Measurements from ENCODE around the gene R3HDM2. TPM values are rescaled to one million over a fixed set of nuclear protein-coding genes. Genes with fewer than 3 reads are reported as not detected.

Gene R3HDM2
- polyA plus RNA-seq, 1 donor from 2014 or later = 19.2 TPM

DNA sequence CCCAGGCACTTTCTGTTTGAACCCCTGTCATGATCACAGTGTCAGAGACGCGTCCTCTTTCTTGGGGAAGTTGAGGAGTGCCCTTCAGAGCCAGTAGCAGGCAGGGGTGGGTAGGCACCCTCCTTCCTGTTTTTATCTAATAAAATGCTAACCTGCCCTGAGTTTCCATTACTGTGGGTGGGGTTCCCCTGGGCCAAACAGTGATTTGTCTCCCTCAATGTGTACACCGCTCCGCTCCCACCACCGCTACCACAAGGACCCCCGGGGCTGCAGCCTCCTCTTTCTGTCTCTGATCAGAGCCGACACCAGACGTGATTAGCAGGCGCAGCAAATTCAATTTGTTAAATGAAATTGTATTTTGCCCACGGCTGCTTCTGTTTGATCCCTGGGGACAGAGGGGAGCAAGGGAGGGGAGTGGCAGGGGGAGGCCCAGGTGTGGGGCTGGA lies 196.2 kb downstream of the R3HDM2 start:
- peaks cover 33 to 49% (median 42%) of the 10 kb centered on the region in 3 donors for H3K4me1 Mint-ChIP-seq
- no peaks in the 10 kb centered on the region for H3K9me3 Mint-ChIP-seq
- peaks cover 27% of the 10 kb centered on the region for H3K27me3 Mint-ChIP-seq
- H3K36me3 Mint-ChIP-seq = peaks cover 8% of the 10 kb centered on the region
- H3K27ac Mint-ChIP-seq = peak overlapping the region; percentile 90 to 96 (median 95)
- peak overlapping the region; percentile 73 to 94 (median 86) for H3K4me3 Mint-ChIP-seq

- H3K27me3 Mint-ChIP-seq = peaks cover 24% of the 10 kb centered on the region
- H3K36me3 Mint-ChIP-seq = peaks cover 8% of the 10 kb centered on the region
- no peaks in the 10 kb centered on the region for H3K9me3 Mint-ChIP-seq
- H3K4me3 Mint-ChIP-seq = peak overlapping the region; percentile 73 to 94 (median 86)
- peaks cover 34 to 52% (median 42%) of the 10 kb centered on the region in 3 donors for H3K4me1 Mint-ChIP-seq
- peak overlapping the region; percentile 90 to 96 (median 95) for H3K27ac Mint-ChIP-seq
Measured at GRCh38 chr12:57234233-57234570, 196.6 kb downstream of the R3HDM2 start.

GRCh38 chr12:57233357-57234232 lies 197.2 kb downstream of the R3HDM2 start:
- peak overlapping the region; percentile 90 to 96 (median 95) for H3K27ac Mint-ChIP-seq
- H3K4me1 Mint-ChIP-seq = peaks cover 36 to 53% (median 42%) of the 10 kb centered on the region in 3 donors
- peak overlapping the region in 3 of 4 donors; percentile 84 to 94 (median 87) for H3K4me3 Mint-ChIP-seq
- H3K36me3 Mint-ChIP-seq = peaks cover 8% of the 10 kb centered on the region
- no peaks in the 10 kb centered on the region for H3K9me3 Mint-ChIP-seq
- H3K27me3 Mint-ChIP-seq = peaks cover 20% of the 10 kb centered on the region

- Mint-ChIP-seq H3K27ac (peak overlapping the region in 1 of 3 donors; percentile 93), H3K27me3 (peaks cover 12% of the 10 kb centered on the region), H3K4me1 (peaks cover 37 to 51% (median 41%) of the 10 kb centered on the region in 3 donors), H3K36me3 (peaks cover 8% of the 10 kb centered on the region), H3K4me3 (peak overlapping the region in 1 of 4 donors; percentile 94), H3K9me3 (no peaks in the 10 kb centered on the region)
Measured at GRCh38 chr12:57232156-57232756, 198.6 kb downstream of the R3HDM2 start.

- peaks cover 8% of the 10 kb centered on the region for H3K27me3 Mint-ChIP-seq
- peak overlapping the region; percentile 25 to 99 (median 96) for H3K4me3 Mint-ChIP-seq
- no peaks in the 10 kb centered on the region for H3K9me3 Mint-ChIP-seq
- H3K36me3 Mint-ChIP-seq = peaks cover 8% of the 10 kb centered on the region
- peak overlapping the region in 1 of 3 donors; percentile 93 for H3K27ac Mint-ChIP-seq
- H3K4me1 Mint-ChIP-seq = peaks cover 35 to 54% (median 43%) of the 10 kb centered on the region in 3 donors
Measured at GRCh38 chr12:57231276-57232021, 199.4 kb downstream of the R3HDM2 start.

GRCh38 chr12:57230381-57231155 lies 200.3 kb downstream of the R3HDM2 start:
- Mint-ChIP-seq H3K4me3 (peak overlapping the region; percentile 93 to 99 (median 96)), H3K9me3 (no peaks in the 10 kb centered on the region), H3K27ac (peak overlapping the region in 2 of 3 donors; percentile 93 to 94), H3K36me3 (peaks cover 8% of the 10 kb centered on the region), H3K4me1 (peaks cover 36 to 54% (median 41%) of the 10 kb centered on the region in 3 donors), H3K27me3 (peaks cover 9% of the 10 kb centered on the region)

GRCh38 chr12:57229634-57230380 lies 201.0 kb downstream of the R3HDM2 start, which contains the start of gene SHMT2:
Gene SHMT2 (plus strand): TSS chr12:57229711. CDS start chr12:57229779, 68 bp downstream.
- H3K27ac Mint-ChIP-seq = peak within 1 kb of the TSS; percentile 93 to 100 (median 94)
- H3K4me1 Mint-ChIP-seq = peaks cover 40 to 54% (median 41%) of the 10 kb centered on the region in 3 donors
- H3K36me3 Mint-ChIP-seq = peaks cover 10% of the 10 kb centered on the region
- H3K27me3 Mint-ChIP-seq = peaks cover 14% of the 10 kb centered on the region
- no peaks in the 10 kb centered on the region for H3K9me3 Mint-ChIP-seq
- peak within 1 kb of the TSS; percentile 93 to 99 (median 96) for H3K4me3 Mint-ChIP-seq

- H3K27ac Mint-ChIP-seq = peak overlapping the region; percentile 93 to 100 (median 94)
- H3K27me3 Mint-ChIP-seq = peaks cover 18% of the 10 kb centered on the region
- H3K36me3 Mint-ChIP-seq = peaks cover 6% of the 10 kb centered on the region
- H3K4me1 Mint-ChIP-seq = peaks cover 33 to 48% (median 35%) of the 10 kb centered on the region in 3 donors
- no peaks in the 10 kb centered on the region for H3K9me3 Mint-ChIP-seq
- H3K4me3 Mint-ChIP-seq = peak overlapping the region; percentile 93 to 99 (median 96)
Measured at GRCh38 chr12:57229046-57229633, 201.7 kb downstream of the R3HDM2 start.

- Mint-ChIP-seq H3K27ac (peak overlapping the region; percentile 4 to 68 (median 47)), H3K4me1 (peaks cover 31 to 42% (median 38%) of the 10 kb centered on the region in 3 donors), H3K36me3 (peaks cover 6% of the 10 kb centered on the region), H3K4me3 (peak overlapping the region; percentile 29 to 85 (median 62)), H3K9me3 (no peaks in the 10 kb centered on the region), H3K27me3 (peaks cover 31% of the 10 kb centered on the region)
Measured at GRCh38 chr12:57227315-57228115, 203.3 kb downstream of the R3HDM2 start.

- H3K27ac Mint-ChIP-seq = peak overlapping the region; percentile 39 to 95 (median 68)
- H3K36me3 Mint-ChIP-seq = peaks cover 4% of the 10 kb centered on the region
- peak overlapping the region; percentile 29 to 90 (median 62) for H3K4me3 Mint-ChIP-seq
- peaks cover 31 to 40% (median 36%) of the 10 kb centered on the region in 3 donors for H3K4me1 Mint-ChIP-seq
- no peaks in the 10 kb centered on the region for H3K9me3 Mint-ChIP-seq
- peaks cover 39% of the 10 kb centered on the region for H3K27me3 Mint-ChIP-seq
Measured at GRCh38 chr12:57226588-57227314, 204.1 kb downstream of the R3HDM2 start.

GRCh38 chr12:57225680-57226210 lies 205.1 kb downstream of the R3HDM2 start:
- Mint-ChIP-seq H3K27ac (peak overlapping the region; percentile 41 to 95 (median 59)), H3K9me3 (no peaks in the 10 kb centered on the region), H3K4me3 (peak overlapping the region in 3 of 4 donors; percentile 39 to 88 (median 82)), H3K36me3 (peaks cover 4% of the 10 kb centered on the region), H3K4me1 (peaks cover 31 to 39% (median 36%) of the 10 kb centered on the region in 3 donors), H3K27me3 (peaks cover 48% of the 10 kb centered on the region)

All from IgD-negative memory B cell (primary cell).